GDM1 (cell line): ENCODE measurements around the gene ZBTB33.

Experiments used
- DNase-seq: peaks from one replicate; lab custom pipeline; 2025; lab: John Stamatoyannopoulos, UW

Gene ZBTB33

DNA sequence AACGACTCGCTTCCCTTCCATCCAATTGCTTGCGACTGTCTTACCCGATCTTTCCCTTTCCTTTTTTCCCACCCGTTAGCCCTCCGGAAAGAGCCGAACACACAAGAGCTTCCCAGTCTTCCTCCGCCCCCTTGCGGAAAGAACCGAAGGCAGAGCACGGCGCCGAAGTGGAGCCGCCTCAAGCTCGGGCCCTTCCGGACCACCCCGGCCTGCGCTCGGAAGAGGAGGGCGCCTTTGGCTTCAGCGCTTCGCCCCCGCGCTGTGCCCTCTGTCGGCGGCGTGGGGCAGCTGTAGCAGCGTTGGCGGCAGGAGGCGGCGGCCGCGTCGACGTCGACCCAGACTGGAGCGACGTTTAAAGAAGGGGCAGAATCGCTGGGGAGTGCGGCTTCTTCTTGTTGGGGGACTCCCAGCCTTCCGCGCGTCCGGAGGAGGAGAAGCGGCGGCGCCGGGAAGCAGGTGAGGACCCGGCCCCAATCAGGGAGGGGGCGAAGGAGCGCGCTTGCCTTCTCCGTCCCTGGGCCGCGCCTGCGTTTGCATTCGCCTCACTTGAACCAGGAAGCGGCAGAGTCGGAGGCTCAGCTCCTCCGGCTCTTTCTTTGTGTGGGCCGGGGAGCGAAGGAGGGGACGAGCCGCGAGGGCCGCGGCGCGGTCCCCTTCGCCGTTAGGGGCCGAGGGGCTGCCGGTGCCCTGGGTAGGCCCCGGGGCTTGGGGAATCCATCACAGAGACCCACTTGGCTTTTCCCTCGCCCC lies at the start of gene ZBTB33:
ZBTB33 (plus strand) TSS at position 291 of the 750 bp plus-strand sequence. CDS start 2,604 bp downstream, outside the sequence.
- peak; percentile 92 for DNase-seq

DNA sequence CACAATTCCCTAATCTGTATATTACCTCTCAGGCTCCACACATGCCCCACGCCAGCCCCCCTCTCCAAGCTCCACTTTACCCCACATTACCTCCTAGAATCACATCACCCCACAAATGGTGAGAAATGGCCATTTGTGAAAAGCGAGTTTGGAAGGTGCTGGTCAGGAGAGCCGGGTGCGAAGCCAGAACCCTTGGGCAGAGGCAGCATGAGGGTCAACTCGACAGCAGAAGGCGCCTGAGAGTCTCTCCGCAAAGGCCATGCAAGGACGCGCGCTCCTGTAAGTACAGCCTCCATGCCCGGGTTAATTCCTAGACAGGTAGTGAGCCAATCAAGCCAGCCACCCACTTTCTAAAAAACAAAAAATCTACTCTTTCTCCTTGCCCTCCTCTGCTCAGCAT lies 49.8 kb upstream of the ZBTB33 start:
- DNase-seq: no peak

GRCh38 chrX:120205816-120206753 lies 44.5 kb upstream of the ZBTB33 start:
- no peak for DNase-seq

GRCh38 chrX:120207009-120207605 lies 43.5 kb upstream of the ZBTB33 start:
- no peak for DNase-seq

GRCh38 chrX:120213438-120214265 lies 37.0 kb upstream of the ZBTB33 start:
- peak; percentile 33 for DNase-seq

- no peak for DNase-seq
These were observed 27.2 kb upstream of the ZBTB33 start for GRCh38 chrX:120223374-120223773.

GRCh38 chrX:120224388-120224787 lies 26.2 kb upstream of the ZBTB33 start:
- DNase-seq: no peak

DNA sequence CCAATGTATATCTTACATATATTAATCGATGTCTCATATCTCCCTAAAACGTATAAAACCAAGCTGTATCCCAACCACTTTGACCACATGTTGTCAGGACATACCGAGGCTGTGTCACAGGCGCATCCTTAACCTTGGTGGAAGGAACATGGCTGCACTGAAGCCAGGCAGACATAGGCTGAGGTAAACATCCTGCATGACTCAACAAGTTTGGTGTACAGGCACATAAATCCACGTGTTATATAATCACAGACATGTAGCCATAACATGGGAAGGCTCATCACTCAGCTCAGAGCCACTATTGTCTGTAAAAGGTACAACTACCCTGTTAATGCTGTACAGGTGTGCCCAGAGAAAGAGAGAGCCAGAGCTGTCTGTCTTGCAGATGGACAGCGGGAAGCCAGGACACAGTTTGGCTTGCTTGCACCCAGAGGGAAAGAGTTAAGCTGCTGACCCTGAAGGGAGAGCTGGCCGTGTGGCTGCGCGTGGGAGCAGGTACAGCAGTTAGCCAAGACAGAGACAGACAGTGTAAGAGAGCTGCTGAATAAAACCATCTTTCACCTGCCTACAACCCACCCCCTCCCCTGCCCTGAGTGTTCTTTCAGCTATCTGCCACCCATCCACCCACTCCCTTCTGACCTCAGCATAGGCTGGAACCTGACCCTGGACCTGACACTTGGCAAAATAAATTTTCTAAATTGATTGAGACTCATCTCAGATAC lies 22.3 kb upstream of the ZBTB33 start:
- DNase-seq: no peak

DNA sequence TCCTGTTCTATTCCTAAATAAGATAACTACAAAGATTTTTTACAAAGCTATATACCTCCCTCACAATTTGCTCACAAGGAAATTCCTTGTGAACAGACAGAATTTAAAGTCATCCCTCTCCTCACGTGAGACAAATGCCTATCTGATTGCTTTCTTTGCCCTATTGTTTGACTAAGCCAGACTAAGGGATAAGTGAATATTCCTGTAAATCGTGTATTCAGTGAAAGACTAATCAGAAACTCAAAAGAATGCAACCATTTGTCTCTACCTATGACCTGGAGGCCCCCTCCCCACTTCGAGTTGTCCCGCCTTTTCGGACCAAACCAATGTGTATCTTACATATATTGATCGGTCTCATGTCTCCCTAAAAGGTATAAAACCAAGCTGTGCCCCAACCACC lies 15.3 kb upstream of the ZBTB33 start:
- DNase-seq: no peak

DNA sequence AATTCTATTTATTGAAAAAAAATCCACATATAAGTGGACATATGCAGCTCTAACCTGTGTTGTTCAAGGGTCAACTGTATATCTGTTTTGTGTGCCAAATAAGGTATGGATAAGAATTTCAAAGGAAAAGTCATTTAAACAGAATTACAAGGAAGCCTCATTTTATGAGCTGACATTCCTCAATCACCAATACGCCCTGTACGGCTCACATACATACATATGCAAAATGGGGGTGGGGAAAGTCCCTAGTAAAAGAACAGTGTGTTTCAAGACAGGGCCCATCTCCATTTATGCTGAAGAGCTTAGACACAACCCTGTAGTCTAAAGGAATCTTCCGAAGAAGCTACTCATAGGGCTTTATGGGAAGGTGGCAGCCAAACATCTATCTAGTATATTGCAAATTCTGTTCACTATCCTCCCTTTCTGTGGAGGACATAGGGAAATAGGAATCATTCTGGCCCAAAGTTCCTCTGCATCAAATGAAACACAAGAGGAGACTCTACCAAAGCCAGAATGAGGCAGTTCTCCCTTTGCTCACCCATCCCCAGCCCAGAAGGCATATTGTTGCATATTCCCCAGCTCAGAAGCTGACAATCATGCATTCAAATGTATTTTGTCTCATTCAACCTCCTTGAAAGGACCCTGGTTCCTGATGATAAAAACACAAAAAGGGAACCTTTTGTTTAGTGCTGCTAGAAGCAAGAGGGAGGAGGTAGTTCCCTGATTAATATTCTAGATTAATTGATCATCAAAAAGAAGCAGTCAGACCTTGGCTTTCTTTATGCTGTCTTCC lies 13.7 kb upstream of the ZBTB33 start:
- no peak for DNase-seq

DNA sequence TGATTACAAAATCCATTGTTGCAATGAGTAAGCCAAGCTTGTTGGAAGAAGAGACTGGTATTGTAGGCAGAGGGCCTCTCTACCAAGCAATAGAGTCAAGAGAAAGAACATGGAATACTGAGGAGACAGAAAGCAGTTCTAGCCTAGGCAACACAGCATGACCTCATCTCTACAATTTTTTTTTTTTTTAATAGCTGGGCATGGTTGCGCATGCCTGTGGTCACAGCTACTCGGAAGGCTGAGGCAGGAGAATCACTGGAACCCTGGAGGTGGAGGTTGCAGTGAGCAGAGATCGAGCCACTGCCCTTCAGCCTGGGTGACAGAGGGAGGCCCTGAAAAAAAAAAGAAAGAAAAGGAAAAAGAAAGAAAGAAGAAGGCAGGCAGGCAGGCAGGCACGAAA lies 11.7 kb upstream of the ZBTB33 start:
- DNase-seq: no peak

- no peak for DNase-seq
These were observed 7.8 kb upstream of the ZBTB33 start for GRCh38 chrX:120242813-120243212.

DNA sequence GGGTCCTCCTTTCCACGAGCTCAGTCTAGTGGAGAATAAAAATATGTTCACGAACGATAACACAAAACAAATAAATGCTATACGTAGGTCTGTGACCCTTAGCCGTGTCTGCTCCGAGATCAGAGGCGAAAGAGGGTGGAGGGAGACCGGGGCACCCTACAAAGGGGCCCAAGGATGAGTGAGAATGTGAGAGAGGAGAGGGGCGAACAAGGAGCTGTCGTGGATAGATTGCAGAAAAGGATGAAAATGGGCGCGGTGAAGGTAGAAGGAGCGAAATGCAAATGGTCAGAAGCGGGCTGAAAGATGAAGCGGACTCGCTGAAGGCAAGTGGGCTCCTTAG lies 6.2 kb upstream of the ZBTB33 start:
- no peak for DNase-seq

DNA sequence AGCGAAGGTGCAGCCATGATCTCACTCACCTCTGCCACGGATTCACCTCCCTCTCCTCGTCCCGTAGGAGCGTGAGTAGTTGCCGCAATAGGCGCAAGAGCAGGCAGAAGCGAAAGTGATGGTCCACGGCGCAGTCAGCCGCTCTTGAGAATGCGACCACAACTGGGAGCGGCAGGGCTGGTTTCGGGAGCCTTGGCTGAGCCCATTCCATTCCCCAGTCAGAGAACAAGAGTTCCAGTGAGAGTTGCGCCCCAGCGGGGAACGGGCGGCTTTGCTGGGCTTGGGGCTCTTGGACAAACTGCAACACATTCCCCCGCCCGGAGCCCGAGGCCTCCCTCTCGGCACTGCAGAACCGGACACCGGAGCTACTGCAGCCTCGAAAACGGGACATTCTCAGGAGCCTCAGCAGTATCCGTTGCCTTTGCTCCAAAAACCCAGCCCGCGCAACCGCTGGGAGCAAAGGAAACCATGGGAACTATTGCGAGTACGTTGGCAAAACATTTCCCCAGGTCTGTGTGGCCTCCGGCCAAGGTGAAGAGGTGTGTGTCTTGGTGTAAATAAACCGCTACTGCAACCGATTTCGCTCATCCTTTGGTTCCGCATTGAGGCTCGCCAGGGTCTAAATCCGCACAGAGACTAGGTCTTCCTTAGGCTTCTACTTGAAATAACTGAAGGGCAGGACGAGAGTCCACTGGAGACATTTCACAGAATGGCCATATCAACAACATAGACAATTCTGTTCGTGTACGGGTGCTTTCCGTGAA lies 5.7 kb upstream of the ZBTB33 start:
- DNase-seq: peak; percentile 39

DNA sequence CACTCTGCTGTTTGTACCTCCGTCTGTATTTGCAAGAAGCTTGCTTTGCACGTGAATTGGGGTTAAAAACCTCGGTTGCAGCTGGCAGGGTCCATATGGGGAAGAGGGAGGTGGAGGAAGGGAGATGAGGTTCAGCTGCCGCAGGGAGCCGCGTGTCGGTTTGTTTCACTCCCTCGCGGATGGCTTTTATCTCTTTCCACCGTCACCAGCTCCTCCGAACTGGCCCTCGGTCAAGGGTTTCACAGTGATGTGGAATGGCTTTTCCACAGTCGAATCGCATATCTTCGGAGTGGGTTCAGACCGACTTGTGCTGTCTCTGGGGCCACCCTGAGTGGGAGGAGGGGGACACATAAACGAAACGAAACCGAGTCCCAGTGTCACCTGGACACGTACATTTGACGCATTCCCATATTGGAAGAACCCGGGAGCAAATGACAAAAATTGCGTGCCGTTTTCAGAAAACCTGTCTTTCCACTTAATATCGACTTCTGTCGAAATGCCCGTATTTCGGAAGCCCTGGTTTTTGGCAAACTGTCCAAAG lies 929 bp downstream of the ZBTB33 start:
- DNase-seq: no peak

DNA sequence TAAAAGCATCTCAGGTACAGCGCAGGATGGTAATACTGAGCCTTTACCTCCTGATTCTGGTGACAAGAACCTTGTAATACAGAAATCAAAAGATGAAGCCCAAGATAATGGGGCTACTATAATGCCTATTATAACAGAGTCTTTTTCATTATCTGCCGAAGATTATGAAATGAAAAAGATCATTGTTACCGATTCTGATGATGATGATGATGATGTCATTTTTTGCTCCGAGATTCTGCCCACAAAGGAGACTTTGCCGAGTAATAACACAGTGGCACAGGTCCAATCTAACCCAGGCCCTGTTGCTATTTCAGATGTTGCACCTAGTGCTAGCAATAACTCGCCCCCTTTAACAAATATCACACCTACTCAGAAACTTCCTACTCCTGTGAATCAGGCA lies 3.2 kb downstream of the ZBTB33 start:
- DNase-seq: no peak

DNA sequence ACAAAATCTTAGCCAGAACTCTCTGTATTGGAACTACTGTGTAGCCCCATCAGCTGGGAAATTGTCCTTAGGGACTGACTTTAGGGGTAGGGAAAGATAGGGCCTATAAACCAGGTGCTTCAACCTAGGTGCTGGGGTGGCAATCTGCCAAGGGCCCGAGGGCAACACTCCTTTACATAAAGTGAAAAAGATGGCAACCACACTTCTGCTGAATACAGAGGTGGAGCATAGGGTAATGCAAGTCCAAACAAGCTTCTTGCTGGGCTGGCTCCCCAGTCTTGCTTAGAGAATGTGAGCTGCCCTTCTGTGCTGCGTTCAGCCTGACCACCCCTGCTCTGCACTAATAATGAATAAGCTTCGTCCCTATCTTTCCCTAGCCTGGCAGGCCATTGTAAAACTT lies 9.8 kb downstream of the ZBTB33 start:
- no peak for DNase-seq

- no peak for DNase-seq
These were observed 12.5 kb downstream of the ZBTB33 start for GRCh38 chrX:120262859-120263708.
